ENCODE measurements around the gene UCK2. TPM values are rescaled to one million over a fixed set of nuclear protein-coding genes. Genes with fewer than 3 reads are reported as not detected.

Gene UCK2
- total RNA-seq, 1 donor from 2014 or later: 49.4 TPM

GRCh38 chr1:165960881-165961280, 133.5 kb downstream of the UCK2 start:
- TF ChIP-seq POLR2AphosphoS5 (IDR thresholded peaks at IDR 0.05; ENCODE audit: insufficient read depth in 1 of 2, low read depth in 1 of 2) (no peak), CTCF (IDR thresholded peaks at IDR 0.05) (no peak), POLR2A (IDR thresholded peaks at IDR 0.05) (no peak)
- DNase-seq (ENCODE audit: extremely low spot score in 2 of 2): no peak
- Histone ChIP-seq H3K9me3 (no peaks in the 10 kb centered on the region), H3K36me3 (no peaks in the 10 kb centered on the region), H3K4me1 (no peaks in the 10 kb centered on the region), H3K4me3 (no peak overlapping the region), H3K27ac (no peak overlapping the region), H3K27me3 (no peaks in the 10 kb centered on the region)
- intact Hi-C loops (cut with DNase I): no loop called here

Other genes with a start within 250 kb of the UCK2 start
- 176 TPM for gene MGST3, start 196.4 kb upstream of the UCK2 start, total RNA-seq
- gene ALDH9A1, start 129.1 kb upstream of the UCK2 start, total RNA-seq: 57.5 TPM
- gene TMCO1, start 58.7 kb upstream of the UCK2 start, total RNA-seq: 33.1 TPM